SK-N-MC (cell line): Measurements from ENCODE around the gene DHX34.

Source experiments
- EZH2 ChIP-seq: fragments of 200-600 bp; sonication (generic); IDR thresholded peaks from one replicate; pipeline ENCODE4 v1.6.1; 2017; ENCODE audit warnings: antibody characterized with exemption
- FOXP2 ChIP-seq: optimal IDR thresholded peaks from 2 replicates; pipeline ENCODE3; 2011; ENCODE audit warnings: mild to moderate bottlenecking, moderate library complexity; ENCODE audit not compliant: insufficient read depth; ENCODE audit errors: extremely low read length, control extremely low read depth
- POLR2AphosphoS5 ChIP-seq: IDR thresholded peaks from 2 replicates; pipeline ENCODE4 v1.6.1; 2012; ENCODE audit warnings: mild to moderate bottlenecking, low read depth, low read length, borderline replicate concordance

DNA sequence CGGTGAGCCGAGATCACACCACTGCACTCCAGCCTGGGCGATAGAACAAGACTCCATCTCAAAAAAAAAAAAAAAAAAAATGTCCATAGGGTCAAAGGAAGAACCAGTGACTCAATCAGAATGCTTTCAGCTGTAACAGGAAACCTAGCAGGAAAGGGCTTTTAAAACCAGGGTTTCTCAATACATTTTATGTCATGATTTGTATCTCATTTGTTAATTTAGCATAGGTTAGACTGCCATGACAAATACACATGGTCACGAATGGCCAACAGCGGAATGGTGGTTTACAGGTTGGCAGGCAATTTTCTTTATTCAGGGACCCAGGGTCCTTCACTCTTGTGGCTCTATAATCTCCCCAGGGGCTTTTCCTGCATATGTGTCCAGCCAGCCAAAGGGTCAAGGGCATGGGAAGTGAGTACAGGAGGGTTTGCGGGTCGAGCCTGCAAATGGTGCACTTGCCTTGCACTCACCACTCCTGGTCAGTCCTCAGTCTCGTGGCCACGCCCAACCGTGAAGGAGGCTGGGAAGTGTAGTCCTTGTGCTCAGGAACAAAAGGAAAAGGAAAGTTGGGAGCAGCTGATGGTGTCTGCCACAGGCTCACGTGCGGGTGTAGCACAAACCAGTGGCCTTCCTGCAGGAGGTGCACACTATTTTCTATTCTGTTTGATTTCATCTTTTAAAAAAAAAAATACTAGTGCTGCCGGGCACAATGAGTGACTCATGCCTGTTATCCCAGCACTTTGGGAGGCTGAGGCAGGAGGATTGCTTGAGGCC lies 14.8 kb downstream of the DHX34 start:
- TF ChIP-seq POLR2AphosphoS5 (no peak), EZH2 (no peak), FOXP2 (no peak)
